GM21528 (cell line): ENCODE measurements around the gene TRIM63.
"Not testable (repeated sequence)": the region's sequence is repeated elsewhere in the genome, so short reads cannot be mapped to it uniquely, and the experiment has no call there.

Experiments used
- ATAC-seq: cut with Tn5 transposase; IDR thresholded peaks from one replicate; pipeline ENCODE4 v1.9.1; 2021; ENCODE audit warnings: mild to moderate bottlenecking, moderate library complexity; ENCODE audit not compliant: unreplicated experiment, low FRiP score

Gene TRIM63

GRCh38 chr1:26067432-26067911, at the start of gene TRIM63:
Gene TRIM63 (minus strand): TSS chr1:26067630. CDS start chr1:26067494, 136 bp downstream.
- ATAC-seq = no peak

GRCh38 chr1:26114165-26114927, 46.9 kb upstream of the TRIM63 start:
- no peak for ATAC-seq

- peak; percentile 16 for ATAC-seq
These were observed 45.0 kb upstream of the TRIM63 start for GRCh38 chr1:26112407-26112775.

GRCh38 chr1:26111530-26112406, 44.3 kb upstream of the TRIM63 start, which contains the start of gene PDIK1L:
Gene PDIK1L (plus strand): TSS chr1:26111824. CDS start chr1:26114309, 2,485 bp downstream.
- peak; percentile 67 for ATAC-seq

- peak; percentile 44 for ATAC-seq
These were observed 43.5 kb upstream of the TRIM63 start for GRCh38 chr1:26110731-26111529.

- no peak for ATAC-seq
These were observed 42.1 kb upstream of the TRIM63 start for GRCh38 chr1:26109229-26110164.

- not testable (repeated sequence) for ATAC-seq
These were observed 37.8 kb upstream of the TRIM63 start for GRCh38 chr1:26105226-26105548.

GRCh38 chr1:26102526-26102925, 35.1 kb upstream of the TRIM63 start:
- ATAC-seq = no peak

- no peak for ATAC-seq
These were observed 34.7 kb upstream of the TRIM63 start for GRCh38 chr1:26102119-26102518.

- not testable (repeated sequence) for ATAC-seq
These were observed 32.8 kb upstream of the TRIM63 start for GRCh38 chr1:26100204-26100603.

- ATAC-seq = no peak
These were observed 32.4 kb upstream of the TRIM63 start for GRCh38 chr1:26099780-26100179.

GRCh38 chr1:26098602-26099001, 31.2 kb upstream of the TRIM63 start:
- no peak for ATAC-seq

- ATAC-seq = no peak
These were observed 30.3 kb upstream of the TRIM63 start for GRCh38 chr1:26097696-26098095.

- ATAC-seq = no peak
These were observed 29.0 kb upstream of the TRIM63 start for GRCh38 chr1:26096471-26096870.

- no peak for ATAC-seq
These were observed 27.4 kb upstream of the TRIM63 start for GRCh38 chr1:26094677-26095383.

GRCh38 chr1:26094076-26094669, 26.7 kb upstream of the TRIM63 start:
- ATAC-seq = no peak

GRCh38 chr1:26093569-26093968, 26.1 kb upstream of the TRIM63 start:
- ATAC-seq = not testable (repeated sequence)

- no peak for ATAC-seq
These were observed 25.0 kb upstream of the TRIM63 start for GRCh38 chr1:26092422-26092821.

- no peak for ATAC-seq
These were observed 23.5 kb upstream of the TRIM63 start for GRCh38 chr1:26090893-26091292.
